HG03354 (cell line): ENCODE data around the gene RAP1GDS1.
A peak's percentile ranks its signal among the peaks of the same experiment; 100 is the strongest.
"Not testable (repeated sequence)": the region's sequence is repeated elsewhere in the genome, so short reads cannot be mapped to it uniquely, and the experiment has no call there.

ENCODE experiments used
- ATAC-seq: cut with Tn5 transposase; IDR thresholded peaks from one replicate; pipeline ENCODE4 v1.9.1; 2021; ENCODE audit warnings: mild to moderate bottlenecking; ENCODE audit not compliant: unreplicated experiment, poor library complexity, severe bottlenecking

Gene RAP1GDS1

DNA sequence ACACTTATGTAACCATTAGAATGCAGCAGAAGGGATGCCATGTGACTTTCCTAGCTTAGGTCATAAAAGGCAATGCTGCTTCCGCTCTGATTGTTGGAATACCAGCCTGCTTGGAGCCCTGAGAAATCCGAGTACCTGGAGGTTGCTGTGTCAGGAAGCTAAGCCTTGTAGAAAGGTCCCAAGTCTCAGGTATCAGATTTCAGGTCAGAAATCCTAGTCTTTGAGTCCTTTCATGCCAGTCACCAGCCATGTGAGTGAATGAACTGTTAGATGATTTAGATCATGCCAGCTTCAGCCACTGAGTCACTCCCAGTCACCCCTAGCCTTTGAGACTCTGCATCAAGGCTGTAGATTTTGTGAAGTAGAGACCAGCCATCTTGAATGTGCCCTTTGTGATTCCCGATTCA is 23.5 kb downstream of the RAP1GDS1 start:
- no peak for ATAC-seq

DNA sequence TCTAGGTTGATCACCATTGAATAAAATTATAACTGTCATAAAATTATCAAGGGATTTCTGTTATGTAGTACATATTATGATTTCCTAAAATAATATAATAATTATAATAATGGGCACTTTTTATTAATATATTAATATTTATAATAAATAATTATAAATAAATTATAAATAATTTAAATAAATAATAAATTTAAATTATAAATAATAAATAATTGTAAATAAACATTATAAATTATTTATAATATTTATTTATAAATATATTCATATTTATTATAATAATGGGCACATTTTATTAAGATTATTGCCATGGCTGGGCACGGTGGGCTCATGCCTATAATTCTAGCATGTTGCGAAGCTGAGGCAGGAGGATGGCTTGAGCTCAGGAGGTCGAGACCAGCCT is 24.5 kb downstream of the RAP1GDS1 start:
- no peak for ATAC-seq

DNA sequence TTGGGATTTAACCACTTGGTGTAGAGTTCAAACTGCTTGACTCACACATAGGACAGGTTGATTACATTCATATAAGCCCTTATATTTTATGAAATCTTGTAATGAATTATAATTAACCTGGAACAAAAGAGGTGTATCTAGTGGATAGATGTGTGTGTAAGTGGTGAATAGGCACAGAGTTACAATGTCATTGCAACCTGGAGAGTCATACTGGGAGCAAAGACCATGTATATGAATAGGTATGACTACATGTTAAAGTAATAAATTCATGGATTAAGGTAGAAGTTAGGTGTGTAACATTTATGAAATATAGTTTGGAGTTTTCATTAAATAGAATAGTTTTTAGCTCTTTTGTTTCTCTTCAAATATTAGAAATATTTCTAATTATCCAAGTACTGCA is 26.1 kb downstream of the RAP1GDS1 start:
- ATAC-seq: no peak

DNA sequence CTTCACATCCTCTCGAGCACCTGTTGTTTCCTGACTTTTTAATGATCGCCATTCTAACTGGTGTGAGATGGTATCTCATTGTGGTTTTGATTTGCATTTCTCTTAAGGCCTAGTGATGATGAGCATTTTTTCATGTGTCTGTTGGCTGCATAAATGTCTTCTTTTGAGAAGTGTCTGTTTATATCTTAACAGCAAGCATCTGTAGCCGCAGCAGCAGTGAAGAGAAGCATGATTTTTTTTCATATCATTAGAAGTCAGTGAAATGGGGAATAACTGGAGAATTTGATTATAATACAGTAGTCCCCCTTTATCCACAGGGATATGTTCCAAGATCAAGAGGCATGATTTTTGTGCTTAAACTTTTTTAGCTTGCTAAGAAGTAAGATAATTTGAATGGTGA is 27.5 kb downstream of the RAP1GDS1 start:
- peak; percentile 48 for ATAC-seq

DNA sequence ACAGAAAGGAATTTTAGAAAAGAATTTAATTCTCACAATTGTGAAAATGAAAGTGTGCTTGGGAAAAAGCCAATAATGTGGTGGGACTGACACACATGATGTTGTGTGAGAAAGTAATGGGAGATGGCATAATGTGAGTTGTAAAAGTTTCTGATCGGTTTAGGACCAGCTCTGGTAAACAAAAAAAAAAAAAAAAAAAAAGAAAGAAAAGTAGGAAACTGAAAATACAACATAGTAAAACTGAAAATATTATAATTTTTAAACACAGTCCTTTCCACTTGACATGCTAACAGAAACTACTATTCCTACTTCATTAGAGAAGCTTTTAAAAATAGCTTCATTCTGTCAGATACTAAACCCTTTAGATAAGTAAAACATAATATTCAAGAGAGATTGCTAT is 28.2 kb downstream of the RAP1GDS1 start:
- ATAC-seq: peak; percentile 80

DNA sequence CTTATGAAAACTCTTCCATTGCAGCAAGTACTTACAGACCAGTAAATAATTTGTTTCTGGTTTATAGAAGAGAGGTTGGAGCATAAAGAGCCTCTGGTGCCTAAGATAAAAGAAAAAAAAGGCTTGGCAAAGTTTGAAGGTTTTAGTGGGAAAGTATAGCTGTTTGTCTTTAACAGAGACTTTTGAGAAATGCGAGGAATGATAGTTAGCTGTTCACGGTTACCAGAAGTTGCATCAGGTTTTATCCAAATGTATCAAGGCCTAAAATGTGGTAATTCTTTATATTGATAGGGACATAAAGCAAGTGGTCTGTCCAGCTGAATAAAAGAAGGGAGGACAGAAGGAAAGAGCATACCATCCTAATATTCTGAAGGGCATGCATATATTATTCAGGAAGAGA is 29.3 kb downstream of the RAP1GDS1 start:
- ATAC-seq: no peak

DNA sequence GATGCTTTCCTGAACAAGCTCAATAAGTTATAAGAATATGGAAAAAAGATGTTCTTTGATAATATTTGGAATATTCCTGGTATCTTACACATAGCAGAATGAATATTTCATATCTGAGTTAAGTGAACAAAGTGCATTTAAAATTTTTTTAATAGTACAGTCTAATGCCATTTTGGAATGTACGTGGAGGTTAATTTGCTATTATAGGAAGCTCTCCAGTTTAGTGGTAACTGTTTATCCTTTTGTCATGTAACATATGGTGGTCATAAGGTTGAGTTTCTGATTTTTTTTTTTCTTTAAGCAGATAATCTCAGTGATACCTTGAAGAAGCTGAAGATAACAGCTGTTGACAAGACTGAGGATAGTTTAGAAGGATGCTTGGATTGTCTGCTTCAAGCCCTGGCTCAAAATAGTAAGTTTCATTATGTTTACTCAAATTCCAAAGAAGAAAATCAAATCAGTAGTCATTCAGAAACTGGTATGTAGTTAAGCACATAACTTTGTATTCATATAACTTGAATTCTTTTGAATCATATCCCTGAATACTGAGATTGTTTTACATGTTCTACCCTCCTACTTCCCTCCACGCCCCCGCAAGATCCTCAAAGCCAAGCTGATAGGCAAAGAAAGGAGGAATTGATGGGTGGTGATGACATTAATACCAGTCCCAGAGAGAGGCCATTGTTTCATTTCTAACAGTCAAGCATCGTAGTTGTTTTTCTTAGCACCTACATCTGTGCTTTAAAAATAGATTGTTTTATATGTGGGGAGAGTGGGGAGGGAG is 32.1 kb downstream of the RAP1GDS1 start:
- ATAC-seq: no peak

DNA sequence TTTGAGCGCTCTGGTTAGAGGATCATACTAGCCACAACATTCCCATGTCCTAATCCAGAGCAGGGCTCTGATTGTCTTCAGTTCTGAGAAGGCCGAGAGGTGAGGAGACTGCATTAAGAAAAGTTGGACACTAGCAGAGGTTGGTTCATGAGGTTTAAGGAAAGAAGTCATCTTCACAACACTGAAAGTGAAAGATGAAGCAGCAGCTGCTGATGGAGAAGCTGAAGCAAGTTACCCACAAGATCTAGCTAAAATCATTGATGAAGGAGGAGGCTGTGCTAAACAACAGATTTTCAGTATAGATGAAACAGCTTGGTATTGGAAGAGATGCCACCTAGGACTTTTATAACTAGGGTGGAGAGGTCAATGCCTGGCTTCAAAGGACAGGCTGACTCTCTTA is 36.8 kb downstream of the RAP1GDS1 start:
- ATAC-seq: no peak

DNA sequence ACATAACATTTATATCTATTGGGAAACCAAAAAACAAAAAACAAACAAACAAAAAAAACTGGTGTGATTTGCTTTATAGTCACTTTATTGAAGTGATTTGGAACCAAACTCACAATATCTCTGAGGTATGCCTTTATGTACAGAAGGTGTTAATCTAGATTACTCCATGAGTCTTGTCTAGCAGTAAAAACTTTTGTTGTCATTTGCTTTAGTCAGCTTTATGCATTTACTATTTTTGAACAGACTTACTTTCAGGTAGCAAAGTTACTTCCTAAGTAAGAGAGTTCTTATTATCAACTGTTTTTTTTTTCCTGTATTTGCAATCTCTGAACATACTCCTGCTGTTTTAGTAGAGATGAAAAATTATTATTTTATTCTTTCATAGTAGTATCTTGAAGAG is 39.5 kb downstream of the RAP1GDS1 start:
- no peak for ATAC-seq

DNA sequence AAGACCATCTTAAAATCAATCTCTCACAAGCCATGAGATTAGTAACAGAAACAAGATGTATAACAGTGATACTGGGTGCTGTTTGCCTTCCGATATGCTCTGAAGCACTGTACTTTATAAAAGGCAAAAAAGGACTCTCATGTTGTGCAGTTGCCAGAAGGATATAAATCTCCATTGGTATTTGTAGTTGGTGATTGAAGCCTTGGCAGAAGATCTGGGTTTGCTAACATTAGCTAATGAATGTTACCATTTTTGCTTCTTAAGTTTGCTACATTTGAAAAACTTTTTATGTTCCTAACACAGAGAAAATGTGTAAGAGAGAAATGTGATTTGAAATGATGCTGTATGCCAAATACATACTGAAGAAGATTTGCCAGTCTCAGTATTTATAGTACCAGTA is 44.4 kb downstream of the RAP1GDS1 start:
- ATAC-seq: no peak

DNA sequence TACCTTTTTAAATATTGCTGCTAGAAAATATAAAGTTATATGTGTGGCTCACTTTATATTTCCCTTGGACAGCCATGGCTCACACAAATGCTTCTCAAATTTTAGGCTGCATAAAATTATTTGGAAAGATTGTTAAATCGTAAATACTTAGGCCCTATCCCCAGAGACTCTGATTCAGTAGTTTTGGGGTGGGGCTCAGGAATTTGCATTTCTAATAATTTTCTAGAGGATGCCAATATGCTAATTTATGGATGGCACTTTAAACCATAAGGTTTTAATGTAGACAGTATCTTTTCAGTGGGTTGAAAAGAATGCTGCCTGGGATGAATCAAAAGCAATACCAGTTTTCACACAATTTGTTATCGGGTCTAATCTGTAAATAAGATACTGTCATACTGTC is 49.7 kb downstream of the RAP1GDS1 start:
- no peak for ATAC-seq

DNA sequence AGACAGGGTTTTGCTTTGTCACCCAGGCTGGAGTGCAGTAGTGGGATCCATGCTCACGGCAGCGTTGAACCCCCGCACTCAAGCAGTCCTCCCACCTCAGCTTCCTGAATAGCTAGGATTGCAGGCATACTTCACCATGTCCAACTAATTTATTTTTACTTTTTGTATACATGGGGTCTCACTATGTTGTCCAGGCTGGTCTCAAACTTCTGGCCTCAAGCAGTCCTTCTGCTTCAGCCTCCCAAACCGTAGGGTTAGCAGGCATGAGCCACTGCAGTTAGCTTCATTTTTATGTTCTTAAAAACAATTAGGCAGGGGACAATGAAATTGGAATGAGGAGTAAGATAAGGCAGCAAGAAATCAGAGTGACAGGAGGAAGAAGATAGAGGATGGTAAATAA is 50.5 kb downstream of the RAP1GDS1 start:
- ATAC-seq: no peak

DNA sequence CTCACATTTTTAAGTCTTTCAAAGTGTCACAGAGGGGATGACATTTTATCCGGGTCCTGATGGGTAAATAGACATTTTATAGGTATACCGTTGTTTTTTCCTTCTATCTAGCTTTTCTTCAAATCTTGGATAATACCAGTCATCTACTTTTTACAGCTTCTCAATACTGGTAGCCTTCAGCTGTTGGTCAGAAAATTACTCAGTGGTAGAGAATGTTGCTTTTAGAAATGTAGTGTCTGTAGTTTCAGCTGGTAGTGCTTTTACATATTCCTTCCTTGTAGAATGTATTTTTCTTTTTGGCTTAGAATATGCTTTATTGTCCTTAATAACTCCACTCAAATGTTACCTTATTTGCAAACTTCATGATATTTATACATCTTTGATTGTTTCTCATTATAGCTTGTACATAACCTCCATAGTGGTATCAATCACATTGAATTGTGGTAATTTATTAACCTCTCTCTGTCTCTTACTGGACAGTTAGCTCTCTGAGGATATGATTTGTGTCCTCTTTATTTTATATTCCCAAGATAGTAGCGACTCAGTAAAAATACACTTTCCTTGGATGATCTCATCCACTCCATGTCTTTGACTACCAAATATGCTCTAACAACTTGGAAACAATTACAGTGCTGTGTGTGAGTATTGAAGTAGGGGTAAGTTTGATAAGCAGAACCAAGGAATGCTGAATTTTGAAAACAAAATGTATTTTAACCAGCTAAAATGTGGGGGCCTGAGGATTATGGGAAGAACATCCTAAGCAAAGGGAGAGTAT is 53.8 kb downstream of the RAP1GDS1 start:
- ATAC-seq: no peak

DNA sequence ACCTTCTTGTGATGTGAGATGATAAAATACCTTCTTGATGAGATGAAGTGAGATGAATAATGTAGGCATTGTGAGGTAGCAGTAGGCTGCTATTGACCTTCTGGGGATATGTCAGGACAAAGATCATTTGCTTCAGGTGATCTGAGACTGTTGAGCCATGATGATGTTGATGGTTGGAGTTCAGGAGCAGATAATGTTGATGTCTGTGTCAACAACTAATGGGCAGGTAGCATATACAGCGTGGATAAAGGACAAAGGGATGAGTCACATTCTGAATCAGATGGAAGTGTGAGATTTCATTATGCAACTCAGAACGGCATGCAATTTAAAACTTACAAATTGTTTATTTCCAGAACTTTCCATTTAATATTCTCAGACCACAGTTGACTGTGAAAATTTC is 57.3 kb downstream of the RAP1GDS1 start:
- ATAC-seq: no peak

DNA sequence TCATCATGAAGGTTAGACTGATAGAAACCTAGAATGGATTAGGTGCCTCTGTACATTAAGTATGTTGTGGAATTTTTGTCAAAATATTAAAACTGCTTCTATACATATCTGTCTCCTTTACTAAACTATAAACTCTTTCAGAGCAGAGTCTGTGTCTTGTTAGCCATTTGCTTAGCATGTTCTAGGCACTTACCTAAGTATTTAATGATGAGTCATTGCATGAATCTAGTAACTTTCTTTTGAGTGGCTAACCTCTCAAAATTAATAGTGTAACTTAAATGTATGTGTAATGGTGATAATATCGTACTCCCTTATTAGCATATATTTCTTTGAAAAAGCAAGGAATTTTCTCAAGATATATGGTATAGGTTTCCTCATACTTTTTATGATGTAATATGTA is 57.8 kb downstream of the RAP1GDS1 start:
- no peak for ATAC-seq

DNA sequence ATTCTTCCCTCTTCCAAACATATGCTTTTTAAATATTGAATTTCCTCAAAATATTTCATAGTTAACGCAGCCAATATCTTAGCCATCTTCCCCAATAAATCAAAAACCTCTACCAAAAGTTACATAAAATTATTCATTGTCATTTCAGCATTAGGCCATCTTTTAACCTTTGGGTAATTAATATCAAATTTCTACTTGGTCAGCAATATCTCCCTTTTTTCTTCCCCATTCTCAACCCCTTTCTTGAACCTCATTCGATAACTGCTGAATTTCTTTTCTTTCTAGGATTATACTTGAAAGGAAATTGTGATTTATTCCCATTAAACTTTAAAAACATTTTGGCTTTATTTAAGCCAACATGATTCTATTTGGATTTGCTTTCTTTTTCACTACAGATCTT is 65.0 kb downstream of the RAP1GDS1 start:
- ATAC-seq: no peak

DNA sequence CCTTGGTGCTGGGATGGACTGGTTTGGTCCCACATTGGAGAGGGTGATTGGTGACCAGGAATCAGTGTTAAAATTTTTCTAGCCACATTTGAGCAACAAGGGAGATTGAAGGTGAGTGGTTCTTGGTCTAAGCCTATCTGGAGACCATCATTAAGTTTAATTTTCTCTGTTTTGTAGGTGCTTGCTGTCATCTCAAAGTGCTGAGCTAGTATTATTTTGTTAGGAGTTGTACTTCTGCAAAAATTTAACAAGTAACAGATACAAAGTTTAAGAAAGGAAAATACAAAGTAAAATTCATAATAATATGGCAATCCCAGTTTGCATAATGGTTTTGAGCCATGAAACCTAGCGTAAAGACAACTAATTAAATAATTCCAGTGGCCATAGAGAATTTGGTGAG is 66.5 kb downstream of the RAP1GDS1 start:
- no peak for ATAC-seq

DNA sequence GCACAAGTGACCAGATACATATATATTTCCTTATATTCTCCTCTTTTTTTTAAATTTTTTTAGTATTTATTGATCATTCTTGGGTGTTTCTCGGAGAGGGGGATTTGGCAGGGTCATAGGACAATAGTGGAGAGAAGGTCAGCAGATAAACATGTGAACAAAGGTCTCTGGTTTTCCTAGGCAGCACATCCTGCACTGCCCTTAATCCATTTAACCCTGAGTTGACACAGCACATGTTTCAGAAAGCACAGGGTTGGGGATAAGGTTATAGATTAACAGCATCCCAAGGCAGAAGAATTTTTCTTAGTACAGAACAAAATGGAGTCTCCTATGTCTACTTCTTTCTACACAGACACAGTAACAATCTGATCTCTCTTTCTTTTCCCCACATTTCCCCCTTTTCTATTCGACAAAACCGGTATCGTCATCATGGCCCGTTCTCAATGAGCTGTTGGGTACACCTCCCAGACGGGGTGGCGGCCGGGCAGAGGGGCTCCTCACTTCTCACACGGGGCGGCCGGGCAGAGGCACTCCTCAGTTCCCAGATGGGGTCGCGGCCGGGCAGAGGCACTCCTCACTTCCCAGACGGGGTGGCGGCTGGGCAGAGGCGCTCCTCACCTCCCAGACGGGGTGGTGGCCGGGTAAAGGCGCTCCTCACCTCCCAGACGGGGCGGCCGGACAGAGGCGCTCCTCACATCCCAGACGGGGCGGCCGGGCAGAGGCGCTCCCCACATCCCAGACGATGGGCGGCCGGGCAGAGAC is 68.9 kb downstream of the RAP1GDS1 start:
- not testable (repeated sequence) for ATAC-seq

DNA sequence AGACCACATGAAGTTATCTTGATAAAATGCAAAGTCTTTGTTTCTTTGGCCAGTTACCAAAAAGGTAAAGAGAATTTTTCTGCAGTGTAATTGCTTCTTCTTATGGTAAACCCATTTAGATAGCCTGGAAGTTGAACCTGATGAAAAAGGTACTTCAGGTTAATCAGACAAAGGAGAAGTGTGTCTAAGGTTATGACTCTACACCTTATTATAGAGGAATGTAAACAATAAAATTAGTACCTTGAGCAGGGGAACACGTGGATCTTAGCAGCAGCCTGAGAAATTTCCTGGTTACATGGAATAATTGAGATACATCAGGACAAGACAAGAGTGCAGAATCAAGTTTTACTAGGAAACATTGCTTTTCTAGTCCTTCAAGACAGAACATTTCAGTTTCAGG is 70.8 kb downstream of the RAP1GDS1 start:
- ATAC-seq: no peak

DNA sequence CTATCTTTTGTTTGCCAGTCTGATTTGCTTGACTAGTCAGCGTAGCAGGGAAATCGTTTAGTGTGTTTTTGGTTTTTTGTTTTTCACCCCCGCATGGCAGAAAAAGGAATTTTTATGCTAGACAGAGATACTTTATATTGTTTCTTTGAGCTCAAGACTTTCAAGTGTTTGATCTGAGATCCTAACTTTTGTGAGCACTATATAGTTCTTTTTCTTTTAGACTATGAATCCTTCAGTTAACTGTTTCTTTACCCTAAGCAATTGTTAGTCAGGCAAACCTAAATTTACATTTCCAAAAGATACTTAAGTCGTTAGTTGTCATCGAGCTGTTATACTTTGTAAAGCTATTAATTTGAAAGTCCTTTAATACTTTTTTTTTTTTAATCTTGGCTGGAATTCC is 73.3 kb downstream of the RAP1GDS1 start:
- ATAC-seq: no peak
